HG02678 (cell line): ENCODE results near the gene UBE2C.
A peak's percentile ranks its signal among the peaks of the same experiment; 100 is the strongest.
"Not testable (repeated sequence)": the region's sequence is repeated elsewhere in the genome, so short reads cannot be mapped to it uniquely, and the experiment has no call there.

Experiments used
- ATAC-seq: cut with Tn5 transposase; IDR thresholded peaks from one replicate; pipeline ENCODE4 v1.9.1; 2021; ENCODE audit warnings: mild to moderate bottlenecking, moderate library complexity; ENCODE audit not compliant: unreplicated experiment

UBE2C gene

GRCh38 chr20:45829673-45830106 is 17.2 kb downstream of the UBE2C start:
- not testable (repeated sequence) for ATAC-seq

- ATAC-seq, result no peak
Observed at GRCh38 chr20:45832619-45833018, 20.2 kb downstream of the UBE2C start.

GRCh38 chr20:45833030-45833882 is 20.8 kb downstream of the UBE2C start, which contains the start of gene SNX21:
TSS of gene SNX21 (plus strand) at chr20:45833799. CDS start at chr20:45833920, 121 bp downstream.
- no peak for ATAC-seq

- ATAC-seq, result no peak
Observed at GRCh38 chr20:45833883-45834796, 21.7 kb downstream of the UBE2C start.

GRCh38 chr20:45834797-45835161 is 22.3 kb downstream of the UBE2C start:
- no peak for ATAC-seq

- ATAC-seq, result no peak
Observed at GRCh38 chr20:45835329-45835765, 22.9 kb downstream of the UBE2C start.

GRCh38 chr20:45835825-45836224 is 23.4 kb downstream of the UBE2C start:
- no peak for ATAC-seq

GRCh38 chr20:45836841-45837240 is 24.4 kb downstream of the UBE2C start:
- ATAC-seq, result no peak

GRCh38 chr20:45840700-45841198 is 28.3 kb downstream of the UBE2C start:
- ATAC-seq, result no peak

GRCh38 chr20:45841407-45842129 is 29.1 kb downstream of the UBE2C start:
- ATAC-seq, result no peak

- peak; percentile 57 for ATAC-seq
Observed at GRCh38 chr20:45842169-45842812, 29.8 kb downstream of the UBE2C start.

- no peak for ATAC-seq
Observed at GRCh38 chr20:45843506-45843905, 31.1 kb downstream of the UBE2C start.

GRCh38 chr20:45845452-45845851 is 33.0 kb downstream of the UBE2C start:
- ATAC-seq, result no peak

GRCh38 chr20:45848421-45848820 is 36.0 kb downstream of the UBE2C start:
- no peak for ATAC-seq

GRCh38 chr20:45848969-45849582 is 36.6 kb downstream of the UBE2C start:
- no peak for ATAC-seq

- ATAC-seq, result no peak
Observed at GRCh38 chr20:45850238-45850637, 37.8 kb downstream of the UBE2C start.

GRCh38 chr20:45850926-45851325 is 38.5 kb downstream of the UBE2C start:
- no peak for ATAC-seq

GRCh38 chr20:45851501-45851900 is 39.1 kb downstream of the UBE2C start:
- no peak for ATAC-seq

- no peak for ATAC-seq
Observed at GRCh38 chr20:45852326-45852725, 39.9 kb downstream of the UBE2C start.

- no peak for ATAC-seq
Observed at GRCh38 chr20:45853484-45853883, 41.0 kb downstream of the UBE2C start.
